K562 (cell line): Measurements from ENCODE around the gene ZDHHC15. TPM values are rescaled to one million over a fixed set of nuclear protein-coding genes. Genes with fewer than 3 reads are reported as not detected.

Experiments
- ATAC-seq: fragments of 200-7000 bp; cut with Tn5 transposase; 3 replicates; pipeline ENCODE4 v1.9.1; 2020; ENCODE audit warnings: moderate library complexity
- BruUV-seq: library from RNA; stranded (reverse); fragments of 400-500 nt; replicated peaks from 2 replicates; lab custom pipeline; 2021; lab: Mats Ljungman, UMichigan
- CTCF ChIA-PET: fragments of 300-600 bp; formaldehyde crosslinking; extraction: SDS; loops from one replicate; lab custom pipeline; 2021; ENCODE audit warnings: low intra/inter-chr PET ratio; lab: Yijun Ruan, JAX
- POLR2A ChIA-PET: fragments of 300-600, 350-650 bp; sonication (Branson Sonifier 250); formaldehyde crosslinking; extraction: SDS; loops from one replicate; lab custom pipeline; 2021; ENCODE audit warnings: antibody characterized with exemption, inconsistent platforms; lab: Yijun Ruan, JAX
- DNase-seq, 4 experiments: peaks; one replicate each; pipeline versions ENCODE4 v3.0.0 to v3.0.0-alpha.2; 2011 to 2018; ENCODE audit warnings: low spot score in 3 of 4, mixed read lengths in 3 of 4; ENCODE audit errors: extremely low read depth in 1 of 4
- FAIRE-seq: peaks from 2 replicates; lab custom pipeline; 2011; peaks lifted over from hg19 to GRCh38; lab: Jason Lieb, UNC
- H2AFZ ChIP-seq: 2 replicates; pipeline ENCODE4 v1.6.0; 2011; ENCODE audit warnings: low read depth, low read length, control low read depth, inconsistent platforms
- H3K27ac ChIP-seq: fragments of 200-600 bp; 3 replicates; pipeline ENCODE4 v1.8.0; 2011; ENCODE audit warnings: low read depth, mild to moderate bottlenecking, control low read depth, inconsistent platforms, low read length, moderate library complexity, mixed read lengths; ENCODE audit errors: extremely low read depth
- H3K27me3 ChIP-seq, 2 experiments: fragments of 300-600 bp in 1 of 2; 2 replicates in 1 of 2; 3 replicates in 1 of 2; pipeline versions ENCODE4 v1.6.0 to v1.8.0; 2011; ENCODE audit warnings: inconsistent platforms in 2 of 2, low read length in 2 of 2, mild to moderate bottlenecking in 1 of 2, mixed read lengths in 1 of 2, moderate library complexity in 1 of 2; ENCODE audit not compliant: control insufficient read depth in 2 of 2, insufficient read depth in 2 of 2
- H3K36me3 ChIP-seq: fragments of 300-600 bp; 3 replicates; pipeline ENCODE4 v1.8.0; 2011; ENCODE audit warnings: mild to moderate bottlenecking, low read length, inconsistent platforms; ENCODE audit not compliant: control insufficient read depth, insufficient read depth
- H3K4me1 ChIP-seq, 2 experiments: fragments of 200-600 bp in 1 of 2; replicated peaks in 1 of 2; 2 replicates in 1 of 2; 3 replicates in 1 of 2; pipeline versions ENCODE4 v1.5.1 to v1.8.0; 2011; ENCODE audit warnings: inconsistent platforms in 2 of 2, low read length in 2 of 2, mild to moderate bottlenecking in 1 of 2, mixed read lengths in 1 of 2, moderate library complexity in 1 of 2; ENCODE audit not compliant: control insufficient read depth in 2 of 2, insufficient read depth in 2 of 2
- H3K4me2 ChIP-seq: 2 replicates; pipeline ENCODE4 v1.6.1; 2011; ENCODE audit warnings: low read length, control low read depth, inconsistent platforms, mixed read lengths; ENCODE audit not compliant: insufficient read depth
- H3K4me3 ChIP-seq: fragments of 200-600 bp; sonication (generic), shearing (Covaris generic); 2 replicates; pipeline ENCODE4 v1.5.1; 2016; ENCODE audit warnings: control low read depth, inconsistent platforms
- H3K79me2 ChIP-seq: fragments of 200-600 bp; 3 replicates; pipeline ENCODE4 v1.8.0; 2011; ENCODE audit warnings: low read length, inconsistent platforms; ENCODE audit not compliant: control insufficient read depth, insufficient read depth
- H3K9ac ChIP-seq, 2 experiments: 2 replicates each; pipeline versions ENCODE4 v1.6.0 to v1.6.1; 2011; ENCODE audit warnings: low read depth in 2 of 2, low read length in 2 of 2, control low read depth in 1 of 2, inconsistent platforms in 1 of 2, mild to moderate bottlenecking in 1 of 2, mixed read lengths in 1 of 2; ENCODE audit not compliant: insufficient read depth in 1 of 2
- H3K9me1 ChIP-seq: one replicate; pipeline ENCODE4 v1.6.0; 2011; ENCODE audit warnings: inconsistent platforms, mild to moderate bottlenecking, low read length, moderate library complexity; ENCODE audit not compliant: control insufficient read depth, insufficient read depth
- H3K9me3 ChIP-seq: replicated peaks from 2 replicates; pipeline ENCODE4 v1.5.1; 2011; ENCODE audit warnings: low read depth, low read length, inconsistent platforms; ENCODE audit not compliant: control insufficient read depth, insufficient read depth
- H4K20me1 ChIP-seq: replicated peaks from 2 replicates; pipeline ENCODE4 v1.6.1; 2011; ENCODE audit warnings: low read length, inconsistent platforms, mixed read lengths; ENCODE audit not compliant: control insufficient read depth, insufficient read depth
- CGGBP1 ChIP-seq: fragments of 250-450 bp; sonication (Bioruptor Pico); IDR thresholded peaks from 2 replicates; pipeline ENCODE4 v1.9.0; 2021; ENCODE audit warnings: mild to moderate bottlenecking
- CLOCK ChIP-seq: fragments of 250-450 bp; sonication (Bioruptor Pico); IDR thresholded peaks from 2 replicates; pipeline ENCODE4 v1.4.0; 2020; ENCODE audit warnings: mild to moderate bottlenecking, moderate library complexity, borderline replicate concordance
- E2F5 ChIP-seq: sonication (generic); formaldehyde crosslinking; IDR thresholded peaks from 2 replicates; pipeline ENCODE4 v1.8.0; 2022; ENCODE audit warnings: mild to moderate bottlenecking, missing genetic modification reagents
- ELK3 ChIP-seq: fragments of 450-650 bp; formaldehyde crosslinking; IDR thresholded peaks from 2 replicates; pipeline ENCODE4 v1.4.0; 2020; ENCODE audit warnings: mild to moderate bottlenecking
- IRF2 ChIP-seq: sonication (generic); formaldehyde crosslinking; IDR thresholded peaks from 2 replicates; pipeline ENCODE4 v1.8.1; 2022; ENCODE audit warnings: mild to moderate bottlenecking, missing genetic modification reagents
- KDM1A ChIP-seq, 2 experiments: fragments of 450-650 bp; IDR thresholded peaks; 2 replicates each; pipeline ENCODE4 v1.6.1; 2016; ENCODE audit warnings: mild to moderate bottlenecking in 2 of 2
- MAFK ChIP-seq: IDR thresholded peaks from 2 replicates; pipeline ENCODE4 v1.6.1; 2011; ENCODE audit warnings: low read length, improper control_type of control experiment
- MTA2 ChIP-seq: fragments of 450-650 bp; IDR thresholded peaks from 2 replicates; pipeline ENCODE4 v1.6.1; 2016; ENCODE audit warnings: low read depth
- MTA3 ChIP-seq: fragments of 450-650 bp; formaldehyde crosslinking; IDR thresholded peaks from 2 replicates; pipeline ENCODE4 v1.6.1; 2017; ENCODE audit warnings: mild to moderate bottlenecking, borderline replicate concordance
- NFATC3 ChIP-seq: fragments of 450-650 bp; IDR thresholded peaks from 2 replicates; pipeline ENCODE4 v1.6.1; 2017; ENCODE audit warnings: mild to moderate bottlenecking
- PHTF2 ChIP-seq: fragments of 250-450 bp; sonication (Bioruptor Pico); IDR thresholded peaks from 2 replicates; pipeline ENCODE4 v1.5.0; 2021; ENCODE audit warnings: mild to moderate bottlenecking
- POLR2AphosphoS2 ChIP-seq: IDR thresholded peaks from 2 replicates; pipeline ENCODE4 v1.6.1; 2012; ENCODE audit warnings: low read length, improper control_type of control experiment
- PRPF4 ChIP-seq: fragments of 200-400 bp; formaldehyde crosslinking; IDR thresholded peaks from one replicate; pipeline ENCODE4 v1.6.1; 2017; ENCODE audit warnings: low read length, low read depth, mild to moderate bottlenecking; ENCODE audit not compliant: insufficient read depth, poor library complexity, severe bottlenecking
- RBM22 ChIP-seq: fragments of 200-400 bp; formaldehyde crosslinking; IDR thresholded peaks from 2 replicates; pipeline ENCODE4 v1.6.1; 2018; ENCODE audit warnings: low read length, low read depth; ENCODE audit not compliant: poor library complexity, severe bottlenecking
- TAF9B ChIP-seq: fragments of 450-650 bp; IDR thresholded peaks from 2 replicates; pipeline ENCODE4 v1.6.1; 2018; ENCODE audit warnings: mild to moderate bottlenecking; ENCODE audit not compliant: partially characterized antibody
- ZNF146 ChIP-seq: IDR thresholded peaks from one replicate; pipeline ENCODE4 v1.6.1; 2018; ENCODE audit warnings: missing compliant biosample characterization; ENCODE audit not compliant: unreplicated experiment
- ZNF282 ChIP-seq: sonication (generic); formaldehyde crosslinking; IDR thresholded peaks from 2 replicates; pipeline ENCODE4 v1.8.1; 2023; ENCODE audit warnings: missing genetic modification reagents
- ZNF316 ChIP-seq: fragments of 450-650 bp; IDR thresholded peaks from 2 replicates; pipeline ENCODE4 v1.6.1; 2016
- ZNF354B ChIP-seq: fragments of 250-450 bp; sonication (Bioruptor Pico); IDR thresholded peaks from 2 replicates; pipeline ENCODE4 v1.4.0; 2020
- ZNF561 ChIP-seq: fragments of 450-650 bp; formaldehyde crosslinking; conservative IDR thresholded peaks from 2 replicates; pipeline ENCODE4 v1.4.0; 2020; ENCODE audit warnings: mild to moderate bottlenecking, moderate library complexity
- WGBS: fragments of 100-300 bp; shearing (Covaris generic); methylation state at CpG from one replicate; pipeline ENCODE4 v1.1.6; 2016; ENCODE audit warnings: low coverage, mixed read lengths; ENCODE audit not compliant: insufficient coverage; ENCODE audit errors: missing lambda C conversion rate; 5-methylcytosine and 5-hydroxymethylcytosine counted together
- in situ Hi-C: fragments of 300-500 bp; cut with MboI; formaldehyde crosslinking; loops from 4 replicates; pipeline ENCODE4 v1.15.0; 2018; ENCODE audit warnings: inconsistent platforms, mixed read lengths
- intact Hi-C: fragments of 100-400 bp; cut with micrococcal nuclease; formaldehyde crosslinking; loops from 2 replicates; pipeline ENCODE4 v1.14.2; 2022
- polyA plus RNA-seq, 8 experiments: library from polyadenylated mRNA; depleted of rRNA in 4 of 8; stranded (reverse) in 5 of 8; unstranded in 3 of 8; fragments of >200 nt; fragmentation: Nextera tagmentation in 2 of 8; fragmentation: Illumina TruSeq in 1 of 8; extraction: Ambion mirVana in 2 of 8; extraction: Trizol in 1 of 8; gene quantifications; 2 replicates each; pipeline versions ENCODE4 v1.2.1 to v1.2.3, GENCODE V29; 2011 to 2014; ENCODE audit warnings: inconsistent platforms in 1 of 8, missing spikeins in 1 of 8
- total RNA-seq, 7 experiments: library from RNA; depleted of rRNA in 6 of 7; stranded (reverse); fragments of >200 nt in 6 of 7; fragmentation: Illumina TruSeq in 2 of 7; extraction: Trizol in 2 of 7; gene quantifications; 2 replicates each; pipeline versions ENCODE4 v1.2.1 to v1.2.3, GENCODE V29; 2011 to 2021; ENCODE audit warnings: low replicate concordance in 1 of 7

ZDHHC15 gene
- total and polyA plus RNA-seq, 9 of the 15 experiments (the other 6 are each of a cell fraction or from before 2014, with no cell fraction given) = 0.01 to 0.07 (median 0.04) TPM; not detected in 4

- in situ Hi-C loops (no loop called here), intact Hi-C loops (no loop called here)
- no peak overlapping the region for H3K9ac ChIP-seq
- H3K4me2 ChIP-seq = no peak overlapping the region
- H2AFZ ChIP-seq = no peak overlapping the region
- TF ChIP-seq CLOCK (CRISPR knock-in tag) (no peak), E2F5 (no peak), NFATC3 (no peak), PHTF2 (CRISPR knock-in tag) (no peak), ZNF146 (no peak), MTA3 (no peak), KDM1A (IDR thresholded peaks at IDR 0.05) (no peak), PRPF4 (no peak), ZNF354B (CRISPR knock-in tag) (no peak), MAFK (no peak), POLR2AphosphoS2 (no peak), ELK3 (CRISPR knock-in tag) (no peak), ZNF316 (no peak), ZNF561 (no peak), ZNF282 (CRISPR knock-in tag) (no peak), IRF2 (CRISPR knock-in tag) (no peak), TAF9B (no peak), MTA2 (no peak), RBM22 (no peak), CGGBP1 (no peak)
- TF ChIP-seq, all 486 proteins: peak for 0
- Histone ChIP-seq H3K4me1 (no peaks in the 10 kb centered on the region), H4K20me1 (no peaks in the 10 kb centered on the region), H3K9me3 (no peaks in the 10 kb centered on the region), H3K27ac (no peak overlapping the region), H3K79me2 (no peaks in the 10 kb centered on the region), H3K36me3 (no peaks in the 10 kb centered on the region), H3K4me3 (no peak overlapping the region), H3K27me3 (no peaks in the 10 kb centered on the region), H3K9me1 (no peaks in the 10 kb centered on the region)
- DNase-seq (no peak), FAIRE-seq (no peak), ATAC-seq (no peak)
- ChIA-PET POLR2A (no interaction called here), CTCF (no interaction called here)
- 0% methylated on average over 2 of the region's 2 CpGs for WGBS
- no TSS peak for BruUV-seq
Measured at GRCh38 chrX:75390470-75390869, 132.4 kb downstream of the ZDHHC15 start.
